Skin epidermis (tissue), 12 donors: ENCODE data around the gene WNT3.
A peak's percentile ranks its signal among the peaks of the same experiment; 100 is the strongest.
"Not testable (repeated sequence)": the region's sequence is repeated elsewhere in the genome, so short reads cannot be mapped to it uniquely, and the experiment has no call there.

Experiments used
- H3K27ac ChIP-seq, 21 experiments: fragments of 200-600 bp; sonication (generic) in 11 of 21; one replicate each; pipeline ENCODE4 v1.5.0; 2020; ENCODE audit warnings: mild to moderate bottlenecking in 3 of 21, inconsistent platforms in 2 of 21, moderate library complexity in 2 of 21
- H3K4me3 ChIP-seq, 7 experiments: fragments of 200-600 bp; sonication (generic) in 2 of 7; one replicate each; pipeline ENCODE4 v1.5.0; 2020; ENCODE audit warnings: inconsistent platforms in 2 of 7, mild to moderate bottlenecking in 2 of 7, moderate library complexity in 1 of 7

WNT3 gene

GRCh38 chr17:46817151-46817900 lies 1.2 kb downstream of the WNT3 start:
- H3K27ac ChIP-seq: peak overlapping the region in 16 of 21 experiments; percentile 13 to 89 (median 58)
- peak overlapping the region in 6 of 7 experiments; percentile 22 to 45 (median 35) for H3K4me3 ChIP-seq

DNA sequence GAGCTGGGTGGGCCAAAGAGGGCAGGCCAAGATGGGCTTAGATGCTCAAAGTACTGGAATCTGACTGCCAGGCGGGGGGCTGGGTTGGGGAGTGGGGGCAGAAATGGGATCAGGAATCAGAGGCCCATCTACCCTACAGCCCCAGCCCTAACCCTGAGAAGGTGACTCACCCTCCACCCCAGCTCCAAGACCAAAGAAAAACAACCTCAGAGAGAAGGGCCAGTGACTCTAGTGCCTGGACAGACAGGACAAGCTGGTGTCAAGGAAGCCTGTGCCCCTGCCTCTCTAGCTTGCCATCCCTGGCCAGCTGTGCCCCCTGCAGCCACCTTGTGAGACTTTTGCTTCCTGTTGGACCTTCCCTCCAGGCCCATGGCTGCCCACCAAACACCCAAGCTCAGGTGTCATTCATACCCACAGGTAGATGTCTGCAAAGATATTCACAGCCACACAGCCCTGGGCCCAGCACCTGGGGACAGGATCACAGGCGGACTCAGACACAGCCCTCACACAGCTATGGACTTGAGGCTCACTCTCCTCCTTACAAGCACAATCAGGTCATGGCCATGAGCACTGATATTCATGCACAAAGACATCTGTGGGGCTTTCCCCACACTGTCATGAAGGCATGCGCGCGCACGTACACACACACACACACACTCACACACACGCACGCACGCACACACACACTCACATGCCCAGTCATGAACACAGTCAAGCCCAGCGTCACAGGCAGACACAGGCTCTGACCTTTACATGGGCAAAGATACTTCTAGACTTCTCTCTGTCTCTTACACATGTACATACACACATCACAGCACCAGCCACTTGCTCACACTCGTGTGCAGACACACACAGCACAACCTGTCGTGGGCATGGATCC lies 2.8 kb downstream of the WNT3 start:
- peak overlapping the region in 2 of 7 experiments; percentile 41 to 45 for H3K4me3 ChIP-seq
- peak overlapping the region in 3 of 21 experiments; percentile 18 to 89 (median 25) for H3K27ac ChIP-seq

GRCh38 chr17:46814446-46814845 lies 4.0 kb downstream of the WNT3 start:
- H3K27ac ChIP-seq: peak overlapping the region in 1 of 21 experiments; percentile 3
- no peak overlapping the region for H3K4me3 ChIP-seq

DNA sequence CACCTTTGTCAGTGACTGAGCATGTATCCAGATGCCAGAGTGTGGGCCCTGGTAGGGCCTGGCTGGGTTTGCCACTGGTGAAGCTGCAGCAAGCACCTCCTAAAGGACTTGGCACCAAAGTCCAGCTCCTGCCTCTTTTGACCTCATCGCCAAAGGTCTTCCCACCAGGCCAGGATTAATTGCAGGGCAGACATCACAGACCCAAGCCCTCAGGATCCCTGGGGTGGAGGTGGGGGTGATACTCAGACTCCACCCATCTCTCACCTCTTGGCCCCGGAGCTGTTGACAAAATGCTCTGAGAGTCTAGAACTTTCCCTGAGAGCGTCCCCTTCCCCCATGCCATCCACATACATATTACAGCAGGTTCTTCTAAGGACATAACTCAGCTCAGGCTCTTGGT lies 4.6 kb downstream of the WNT3 start:
- no peak overlapping the region for H3K4me3 ChIP-seq
- H3K27ac ChIP-seq: no peak overlapping the region

DNA sequence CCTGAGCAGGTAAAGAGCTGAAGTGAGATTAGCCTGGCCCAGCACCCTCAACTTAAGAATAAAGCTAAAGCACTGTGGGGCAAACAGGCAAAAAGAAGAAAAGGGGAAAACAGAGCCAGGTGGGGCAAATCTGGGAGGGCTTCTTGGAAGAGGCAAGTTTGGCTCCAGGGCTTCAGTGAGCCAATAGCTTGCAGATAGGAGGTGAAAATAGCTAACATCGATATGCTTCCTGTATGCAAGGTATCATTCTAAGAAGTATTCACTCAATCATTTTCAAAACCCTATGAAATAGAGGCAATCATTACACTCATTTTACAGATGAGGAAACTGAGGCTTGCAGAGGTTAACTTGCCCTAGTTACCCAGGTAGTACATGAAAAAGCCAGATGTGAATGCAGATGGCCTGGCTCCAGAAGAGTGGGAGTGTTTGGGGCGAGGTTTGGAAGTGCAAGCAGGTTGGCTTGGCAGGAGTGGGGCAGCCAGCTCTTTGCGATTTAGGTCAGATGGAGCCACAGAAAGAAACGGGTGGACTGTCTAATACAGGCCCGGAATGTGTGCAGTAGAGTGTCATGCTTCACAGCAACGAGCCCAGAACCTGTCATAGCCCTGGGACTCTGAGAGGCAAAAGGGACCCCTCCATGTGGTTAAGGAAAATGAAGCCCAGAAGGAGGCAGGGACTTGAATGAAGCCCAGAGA lies 5.7 kb downstream of the WNT3 start:
- H3K4me3 ChIP-seq: no peak overlapping the region
- H3K27ac ChIP-seq: no peak overlapping the region

GRCh38 chr17:46811978-46812583 lies 6.4 kb downstream of the WNT3 start:
- no peak overlapping the region for H3K4me3 ChIP-seq
- no peak overlapping the region for H3K27ac ChIP-seq

DNA sequence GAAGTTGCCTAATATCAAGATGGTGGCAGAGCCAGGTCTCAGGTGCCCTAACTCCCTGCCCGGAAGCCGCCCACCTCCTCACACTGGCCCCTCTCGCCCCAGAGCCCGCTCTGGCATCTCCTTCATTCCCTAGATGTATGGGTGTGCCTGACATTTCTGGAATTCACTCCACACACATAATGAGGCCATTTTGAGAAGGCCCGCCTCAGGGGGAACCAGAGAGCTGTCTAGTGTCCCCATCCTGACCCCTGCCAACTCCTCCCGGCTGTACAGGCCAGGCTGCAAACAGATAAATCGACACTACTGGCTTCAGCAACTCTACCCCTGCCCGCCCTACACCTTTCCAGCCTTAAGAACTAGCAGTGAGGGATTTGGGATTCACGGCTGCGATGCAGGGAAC lies 7.7 kb downstream of the WNT3 start:
- H3K4me3 ChIP-seq: no peak overlapping the region
- H3K27ac ChIP-seq: no peak overlapping the region

- Histone ChIP-seq H3K4me3 (no peak overlapping the region), H3K27ac (no peak overlapping the region)
Measured at GRCh38 chr17:46809110-46809571, 9.4 kb downstream of the WNT3 start.

GRCh38 chr17:46805771-46806170 lies 12.7 kb downstream of the WNT3 start:
- Histone ChIP-seq H3K4me3 (no peak overlapping the region), H3K27ac (no peak overlapping the region)

GRCh38 chr17:46803544-46803943 lies 14.9 kb downstream of the WNT3 start:
- Histone ChIP-seq H3K4me3 (no peak overlapping the region), H3K27ac (no peak overlapping the region)

DNA sequence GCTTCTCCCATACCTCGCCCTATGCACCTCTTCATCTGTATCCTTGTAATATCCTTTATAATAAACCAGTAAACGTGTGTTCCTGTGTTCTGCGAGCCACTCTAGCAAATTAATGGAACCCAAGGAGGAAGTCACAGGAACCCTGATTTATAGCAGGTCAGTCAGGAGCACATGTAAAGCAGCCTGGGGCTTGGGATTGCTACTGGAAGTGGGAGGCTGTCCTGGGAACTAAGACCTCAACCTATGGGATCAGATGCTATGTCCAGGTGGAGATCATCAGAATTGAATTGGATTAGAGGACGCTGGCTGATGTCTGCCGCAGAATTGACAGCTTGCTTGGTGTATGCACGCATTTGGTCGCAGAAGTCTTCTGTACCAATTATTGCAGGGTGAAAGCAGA lies 15.7 kb downstream of the WNT3 start:
- Histone ChIP-seq H3K27ac (no peak overlapping the region), H3K4me3 (no peak overlapping the region)

- no peak overlapping the region for H3K27ac ChIP-seq
- H3K4me3 ChIP-seq: no peak overlapping the region
Measured at GRCh38 chr17:46800573-46800972, 17.9 kb downstream of the WNT3 start.

GRCh38 chr17:46796956-46797530 lies 21.4 kb downstream of the WNT3 start:
- Histone ChIP-seq H3K4me3 (no peak overlapping the region), H3K27ac (no peak overlapping the region)

GRCh38 chr17:46796524-46796923 lies 22.0 kb downstream of the WNT3 start:
- no peak overlapping the region for H3K27ac ChIP-seq
- H3K4me3 ChIP-seq: no peak overlapping the region

DNA sequence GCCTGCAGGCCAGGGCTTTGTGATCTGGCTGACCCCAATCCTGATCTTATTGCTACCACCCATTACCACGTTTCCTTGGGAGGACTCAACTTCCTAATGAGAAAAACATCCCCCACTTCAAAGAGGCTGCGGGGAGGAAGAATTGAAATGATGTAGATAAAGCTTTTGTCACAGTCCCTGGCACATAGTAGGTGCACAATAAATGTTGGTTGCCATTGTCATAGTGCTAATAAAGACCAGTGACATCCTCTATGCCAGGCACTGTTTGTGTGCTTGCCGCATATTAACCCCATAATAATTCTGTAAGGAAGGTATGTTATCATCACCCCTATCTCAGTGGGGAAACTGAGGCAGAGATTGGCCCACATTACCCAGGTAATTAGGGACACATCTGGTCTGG lies 22.4 kb downstream of the WNT3 start:
- H3K27ac ChIP-seq: no peak overlapping the region

GRCh38 chr17:46795379-46795952 lies 23.0 kb downstream of the WNT3 start:
- no peak overlapping the region for H3K4me3 ChIP-seq

More for the DNA sequence above, 22.4 kb downstream of the WNT3 start:
- no peak overlapping the region for H3K4me3 ChIP-seq

DNA sequence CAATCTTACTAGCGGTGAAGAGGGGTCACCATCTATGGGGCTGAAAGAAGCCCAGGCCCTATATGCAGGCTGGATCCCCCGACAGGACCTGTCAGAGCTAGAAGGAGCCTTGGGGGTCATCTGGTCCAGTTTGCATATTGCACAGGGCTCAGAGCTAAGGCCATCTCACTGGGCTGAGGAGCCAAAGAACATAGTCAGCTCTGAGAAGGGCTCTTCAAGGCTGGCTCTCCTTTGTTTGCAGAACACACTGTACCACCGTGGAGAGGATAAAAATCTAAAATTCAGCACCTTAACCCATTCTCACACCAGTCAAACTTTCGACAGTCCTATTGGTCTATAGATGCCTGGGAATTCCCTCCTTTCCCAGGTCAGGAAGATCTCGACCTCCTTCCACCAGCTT lies 24.2 kb downstream of the WNT3 start:
- H3K4me3 ChIP-seq: no peak overlapping the region

More at GRCh38 chr17:46795379-46795952, 23.0 kb downstream of the WNT3 start:
- H3K27ac ChIP-seq: no peak overlapping the region

GRCh38 chr17:46793541-46793940 lies 25.0 kb downstream of the WNT3 start:
- H3K4me3 ChIP-seq: no peak overlapping the region
- H3K27ac ChIP-seq: no peak overlapping the region

More for the DNA sequence above, 24.2 kb downstream of the WNT3 start:
- H3K27ac ChIP-seq: no peak overlapping the region

DNA sequence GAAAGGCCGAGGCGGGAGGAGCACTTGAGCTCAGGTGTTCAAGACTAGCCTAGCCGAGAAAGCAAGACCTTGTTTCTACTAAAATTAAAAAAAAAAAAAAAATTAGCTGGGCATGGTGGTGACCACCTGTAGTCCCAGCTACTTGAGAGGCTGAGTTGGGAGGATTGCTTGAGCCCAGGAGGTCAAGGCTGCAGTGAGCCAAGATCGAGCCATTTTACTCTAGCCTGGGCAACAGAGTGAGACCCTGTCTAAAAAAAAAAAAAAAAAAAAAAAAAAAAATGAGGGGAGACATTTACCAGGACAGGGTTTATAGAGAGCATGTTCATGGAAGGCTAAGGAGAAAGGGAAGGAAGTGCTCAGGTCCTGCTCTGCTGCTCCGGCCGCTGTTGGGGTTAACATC lies 25.5 kb downstream of the WNT3 start:
- not testable (repeated sequence) for H3K27ac ChIP-seq, H3K4me3 ChIP-seq
